NCI-H510A (cell line): Measurements from ENCODE around the gene KANK3.
"Not testable (repeated sequence)": the region's sequence is repeated elsewhere in the genome, so short reads cannot be mapped to it uniquely, and the experiment has no call there.

Experiments
- DNase-seq: peaks from one replicate; lab custom pipeline; 2025; lab: John Stamatoyannopoulos, UW

The KANK3 gene

DNA sequence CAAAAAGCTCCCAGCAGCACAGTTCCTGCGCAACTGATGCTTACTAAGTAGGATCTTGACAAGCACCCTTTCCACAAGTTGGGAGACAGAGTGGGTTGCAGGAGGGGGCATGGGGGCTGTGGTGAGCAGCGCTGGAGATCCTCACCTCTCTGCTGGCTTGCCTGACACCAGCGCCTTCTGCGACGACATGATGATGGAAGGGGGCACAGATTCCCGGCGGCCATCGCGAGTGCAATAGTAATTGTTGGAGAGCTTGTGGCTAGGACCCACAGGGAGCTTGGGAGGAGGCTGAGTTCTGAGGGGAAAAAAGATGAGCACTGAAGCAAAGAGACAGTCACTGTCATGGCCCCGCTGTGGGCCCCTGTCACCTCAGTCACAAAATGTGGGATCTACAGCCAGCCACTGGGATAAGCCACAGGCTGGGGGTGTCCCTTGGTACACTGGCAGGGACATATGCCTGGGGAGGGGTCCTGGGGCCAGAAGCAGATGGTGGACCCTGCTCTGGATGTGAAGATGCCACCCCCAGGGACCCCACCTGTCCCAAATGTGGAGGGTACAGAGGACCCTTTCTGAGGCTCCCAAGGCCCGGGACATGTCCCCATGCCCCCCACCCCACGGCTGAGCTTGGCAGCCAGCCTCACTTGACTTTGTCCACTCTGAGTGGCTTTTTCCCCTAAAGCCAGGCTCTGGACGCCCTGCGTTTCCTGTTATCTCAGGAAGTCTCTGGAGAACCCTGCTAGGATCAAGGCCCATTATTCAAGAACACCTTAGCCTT is 26.5 kb downstream of the KANK3 start:
- DNase-seq: no peak

GRCh38 chr19:8314981-8315640 is 28.0 kb downstream of the KANK3 start:
- DNase-seq: not testable (repeated sequence)

DNA sequence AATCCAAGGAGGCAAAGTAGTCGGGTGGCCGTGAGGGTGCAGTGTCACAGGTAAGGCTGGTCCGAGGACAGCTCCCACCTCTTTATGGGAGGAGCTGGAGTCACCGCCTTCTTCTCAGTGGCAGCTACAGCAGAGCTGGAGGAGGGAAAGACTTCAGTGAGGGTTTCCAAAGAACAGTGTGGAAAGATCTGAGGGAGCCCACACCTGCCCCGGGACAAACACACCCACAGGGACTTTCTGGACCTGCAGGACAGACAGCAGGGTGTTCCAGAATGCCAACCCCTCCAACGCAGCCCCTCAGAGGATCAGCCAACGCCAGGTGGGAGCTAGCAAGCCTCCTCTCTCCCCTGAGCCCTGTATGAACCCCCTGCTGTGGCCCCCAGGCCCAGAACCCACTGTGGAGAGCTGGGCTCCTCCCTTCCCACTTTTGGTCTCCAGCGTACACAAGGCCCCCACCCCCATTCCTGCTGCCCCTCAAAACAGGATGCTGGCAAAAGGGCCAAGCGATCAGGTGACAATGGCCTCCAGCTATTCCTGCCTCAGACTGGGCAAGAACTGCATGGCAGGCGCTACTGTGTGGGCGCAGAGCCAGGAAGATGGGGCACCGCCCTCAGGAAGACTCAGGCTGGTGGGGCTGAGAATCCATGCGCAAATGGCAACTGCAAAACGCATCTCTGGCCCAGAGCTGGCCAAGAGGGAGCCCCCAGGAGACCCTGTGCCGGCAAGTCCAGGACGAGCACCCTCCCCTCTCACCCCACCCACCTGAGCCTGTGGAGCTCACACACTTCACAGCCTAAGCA is 31.4 kb downstream of the KANK3 start:
- no peak for DNase-seq

DNA sequence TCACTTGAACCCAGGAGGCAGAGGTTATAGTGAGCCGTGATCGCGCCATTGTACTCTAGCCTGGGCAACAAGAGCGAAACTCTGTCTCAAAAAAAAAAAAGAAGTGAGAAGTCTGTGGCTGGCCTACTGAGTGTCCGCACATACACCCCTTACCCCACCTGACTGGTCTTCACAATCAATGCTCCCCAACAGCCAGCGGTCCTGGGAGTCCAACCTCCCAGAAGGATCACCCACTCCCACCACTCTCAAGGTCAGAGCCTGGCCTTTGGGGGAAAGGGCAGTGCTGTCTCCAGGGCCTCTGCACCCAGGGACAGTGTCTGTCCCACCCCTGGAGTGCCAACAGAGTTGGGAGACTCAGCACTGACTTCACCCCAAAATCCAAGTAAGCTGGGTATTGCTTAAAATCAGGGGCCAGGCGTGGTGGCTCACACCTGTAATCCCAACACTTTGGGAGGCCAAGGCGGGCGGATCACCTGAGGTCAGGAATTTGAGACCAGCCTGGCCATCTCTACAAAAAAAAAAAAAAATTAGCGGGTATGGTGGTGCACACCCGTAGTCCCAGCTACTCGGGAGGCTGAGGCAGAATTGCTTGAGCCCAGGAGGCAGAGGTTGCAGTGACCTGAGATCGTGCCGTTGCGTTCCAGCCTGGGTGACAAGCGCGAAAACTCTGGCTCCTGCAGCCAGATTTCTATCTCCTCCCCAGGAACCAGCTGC is 32.6 kb downstream of the KANK3 start:
- no peak for DNase-seq

GRCh38 chr19:8308891-8309291 is 34.2 kb downstream of the KANK3 start:
- no peak for DNase-seq

GRCh38 chr19:8307965-8308866 is 34.8 kb downstream of the KANK3 start, which contains the start of gene CD320:
CD320 (minus strand) TSS chr19:8308358; CDS start chr19:8308290, 68 bp downstream.
- peak; percentile 86 for DNase-seq

GRCh38 chr19:8307400-8307964 is 35.6 kb downstream of the KANK3 start:
- DNase-seq: no peak

- no peak for DNase-seq
Measured at GRCh38 chr19:8306235-8307054, 36.6 kb downstream of the KANK3 start.

GRCh38 chr19:8305798-8306197 is 37.3 kb downstream of the KANK3 start:
- no peak for DNase-seq

GRCh38 chr19:8304841-8305621 is 38.0 kb downstream of the KANK3 start:
- DNase-seq: no peak

DNA sequence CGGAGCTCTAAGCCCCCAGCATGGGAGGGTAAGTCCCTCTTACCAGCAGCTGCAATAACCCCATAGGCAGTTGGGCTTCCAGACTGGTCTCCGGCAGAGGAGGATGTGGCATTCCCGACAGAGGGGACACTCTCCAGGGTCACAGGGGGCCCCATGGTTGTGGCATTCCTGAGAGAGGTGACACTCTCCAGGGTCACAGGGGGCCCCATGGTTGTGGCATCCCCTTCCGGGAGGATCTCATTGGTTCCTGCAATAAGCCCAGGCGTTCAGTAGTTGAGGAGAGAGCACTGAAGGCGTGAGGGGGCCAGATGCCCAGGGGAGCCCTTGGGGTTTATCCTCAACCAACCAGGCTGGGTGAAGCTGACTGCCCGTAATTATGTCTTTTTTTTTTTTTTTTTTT is 40.3 kb downstream of the KANK3 start:
- DNase-seq: no peak

GRCh38 chr19:8302357-8302691 is 40.7 kb downstream of the KANK3 start:
- no peak for DNase-seq

DNA sequence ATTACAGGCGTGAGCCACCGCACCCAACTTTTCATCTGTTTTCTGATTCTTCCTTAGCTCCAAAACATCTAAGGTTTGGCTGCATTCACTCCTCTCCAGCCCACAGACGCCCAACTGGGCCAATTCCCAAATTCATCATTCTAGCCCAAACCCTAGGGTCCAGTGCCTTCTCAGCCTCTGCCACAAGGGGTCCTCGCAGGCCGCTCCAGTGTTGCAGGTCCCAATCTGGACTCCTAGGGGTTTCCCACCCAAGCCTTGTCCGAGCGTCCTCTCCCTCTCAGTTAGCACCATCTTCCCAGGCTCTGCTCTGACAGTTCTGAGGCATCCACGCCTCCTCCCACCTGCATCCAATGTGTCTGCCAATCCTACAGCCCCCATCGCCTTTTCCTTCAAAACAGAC is 51.7 kb downstream of the KANK3 start:
- not testable (repeated sequence) for DNase-seq

DNA sequence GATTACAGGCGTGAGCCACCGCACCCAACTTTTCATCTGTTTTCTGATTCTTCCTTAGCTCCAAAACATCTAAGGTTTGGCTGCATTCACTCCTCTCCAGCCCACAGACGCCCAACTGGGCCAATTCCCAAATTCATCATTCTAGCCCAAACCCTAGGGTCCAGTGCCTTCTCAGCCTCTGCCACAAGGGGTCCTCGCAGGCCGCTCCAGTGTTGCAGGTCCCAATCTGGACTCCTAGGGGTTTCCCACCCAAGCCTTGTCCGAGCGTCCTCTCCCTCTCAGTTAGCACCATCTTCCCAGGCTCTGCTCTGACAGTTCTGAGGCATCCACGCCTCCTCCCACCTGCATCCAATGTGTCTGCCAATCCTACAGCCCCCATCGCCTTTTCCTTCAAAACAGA is 66.6 kb downstream of the KANK3 start:
- DNase-seq: not testable (repeated sequence)
